Smooth muscle cell (in vitro differentiated cells): Measurements from ENCODE around the gene SUPT5H. TPM values are rescaled to one million over a fixed set of nuclear protein-coding genes. Genes with fewer than 3 reads are reported as not detected.

Source experiments
- DNase-seq: peaks from one replicate; lab custom pipeline; 2025; ENCODE audit not compliant: unreplicated experiment; lab: John Stamatoyannopoulos, UW
- H2AFZ ChIP-seq: fragments of 200-600 bp; sonication (generic); 2 replicates; pipeline ENCODE4 v1.6.0; 2016; ENCODE audit warnings: antibody characterized with exemption, low read depth, mild to moderate bottlenecking
- H3F3A ChIP-seq: fragments of 200-600 bp; sonication (generic); 2 replicates; pipeline ENCODE4 v1.6.0; 2017; ENCODE audit warnings: antibody characterized with exemption, low read depth
- H3K27ac ChIP-seq: fragments of 200-600 bp; sonication (generic); 2 replicates; pipeline ENCODE4 v1.5.1; 2016; ENCODE audit warnings: low read depth, mild to moderate bottlenecking
- H3K27me3 ChIP-seq: fragments of 200-600 bp; sonication (generic); 2 replicates; pipeline ENCODE4 v1.6.1; 2016; ENCODE audit warnings: low read depth, mild to moderate bottlenecking
- H3K36me3 ChIP-seq: fragments of 200-600 bp; sonication (generic); 2 replicates; pipeline ENCODE4 v1.5.1; 2016; ENCODE audit warnings: low read depth
- H3K4me1 ChIP-seq: fragments of 200-600 bp; sonication (generic); 2 replicates; pipeline ENCODE4 v1.5.1; 2016; ENCODE audit warnings: low read depth
- H3K4me2 ChIP-seq: fragments of 200-600 bp; sonication (generic); 2 replicates; pipeline ENCODE4 v1.6.0; 2016; ENCODE audit warnings: mild to moderate bottlenecking
- H3K4me3 ChIP-seq: fragments of 200-600 bp; sonication (generic); 2 replicates; pipeline ENCODE4 v1.5.1; 2016; ENCODE audit warnings: mild to moderate bottlenecking
- H3K79me2 ChIP-seq: fragments of 200-600 bp; sonication (generic); 2 replicates; pipeline ENCODE4 v1.6.0; 2016; ENCODE audit warnings: low read depth, mild to moderate bottlenecking
- H3K9ac ChIP-seq: fragments of 200-600 bp; sonication (generic); 2 replicates; pipeline ENCODE4 v1.6.0; 2016; ENCODE audit warnings: low read depth
- H3K9me3 ChIP-seq: fragments of 200-600 bp; sonication (generic); replicated peaks from 2 replicates; pipeline ENCODE4 v1.5.1; 2016; ENCODE audit warnings: low read depth
- H4K20me1 ChIP-seq: fragments of 200-600 bp; sonication (generic); 2 replicates; pipeline ENCODE4 v1.6.0; 2016; ENCODE audit warnings: low read depth
- CTCF ChIP-seq: fragments of 200-600 bp; sonication (generic); IDR thresholded peaks from 2 replicates; pipeline ENCODE4 v1.5.1; 2017; ENCODE audit warnings: borderline replicate concordance, mild to moderate bottlenecking, antibody characterized with exemption; ENCODE audit not compliant: insufficient read depth, poor library complexity, severe bottlenecking
- WGBS: methylation state at CpG from one replicate; pipeline ENCODE4 v1.1.7; 2016; ENCODE audit warnings: low lambda C conversion rate; 5-methylcytosine and 5-hydroxymethylcytosine counted together
- polyA plus RNA-seq: library from polyadenylated mRNA; unstranded; fragments of >200 nt; fragmentation: Nextera tagmentation; extraction: Ambion mirVana; gene quantifications from 2 replicates; pipeline ENCODE4 v1.2.1, GENCODE V29; 2016
- total RNA-seq: library from RNA; depleted of rRNA; stranded (reverse); fragments of >200 nt; gene quantifications from 2 replicates; pipeline ENCODE4 v1.2.3, GENCODE V29; 2014

SUPT5H gene
- total and polyA plus RNA-seq, 2 experiments from 2014 or later: 44.9 to 134 TPM

DNA sequence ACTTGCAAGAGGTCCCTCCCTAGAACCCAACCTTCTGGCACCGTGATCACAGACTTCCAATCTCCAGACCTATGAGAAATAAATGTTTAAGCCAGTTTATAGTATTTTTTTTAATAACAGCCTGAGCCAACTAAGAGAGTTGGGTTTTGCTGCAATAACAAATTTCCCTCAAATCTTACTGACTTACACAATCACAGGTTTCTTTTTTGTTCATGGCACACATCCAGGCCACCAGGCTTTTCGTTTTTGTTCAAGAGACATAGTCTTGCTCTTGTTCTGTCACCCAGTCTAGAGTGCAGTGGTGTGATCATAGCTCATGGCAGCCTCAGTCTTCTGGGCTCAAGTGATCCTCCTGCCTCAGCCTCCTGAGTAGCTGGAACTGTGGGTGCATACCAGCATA lies 67.6 kb downstream of the SUPT5H start:
- H3K9me3 ChIP-seq: no peaks in the 10 kb centered on the region
- no peak for TF ChIP-seq CTCF
- no peaks in the 10 kb centered on the region for H3F3A ChIP-seq
- peaks cover 3% of the 10 kb centered on the region for H3K4me1 ChIP-seq
- no peak for DNase-seq
- H3K4me3 ChIP-seq: no peak overlapping the region
- no peaks in the 10 kb centered on the region for H3K79me2 ChIP-seq
- no peaks in the 10 kb centered on the region for H3K36me3 ChIP-seq
- no peak overlapping the region for H3K9ac ChIP-seq
- no peak overlapping the region for H3K4me2 ChIP-seq
- 88% methylated on average over 2 of the region's 2 CpGs for WGBS
- no peak overlapping the region for H3K27ac ChIP-seq
- H2AFZ ChIP-seq: no peak overlapping the region
- peaks cover 64% of the 10 kb centered on the region for H3K27me3 ChIP-seq
- H4K20me1 ChIP-seq: no peaks in the 10 kb centered on the region

DNA sequence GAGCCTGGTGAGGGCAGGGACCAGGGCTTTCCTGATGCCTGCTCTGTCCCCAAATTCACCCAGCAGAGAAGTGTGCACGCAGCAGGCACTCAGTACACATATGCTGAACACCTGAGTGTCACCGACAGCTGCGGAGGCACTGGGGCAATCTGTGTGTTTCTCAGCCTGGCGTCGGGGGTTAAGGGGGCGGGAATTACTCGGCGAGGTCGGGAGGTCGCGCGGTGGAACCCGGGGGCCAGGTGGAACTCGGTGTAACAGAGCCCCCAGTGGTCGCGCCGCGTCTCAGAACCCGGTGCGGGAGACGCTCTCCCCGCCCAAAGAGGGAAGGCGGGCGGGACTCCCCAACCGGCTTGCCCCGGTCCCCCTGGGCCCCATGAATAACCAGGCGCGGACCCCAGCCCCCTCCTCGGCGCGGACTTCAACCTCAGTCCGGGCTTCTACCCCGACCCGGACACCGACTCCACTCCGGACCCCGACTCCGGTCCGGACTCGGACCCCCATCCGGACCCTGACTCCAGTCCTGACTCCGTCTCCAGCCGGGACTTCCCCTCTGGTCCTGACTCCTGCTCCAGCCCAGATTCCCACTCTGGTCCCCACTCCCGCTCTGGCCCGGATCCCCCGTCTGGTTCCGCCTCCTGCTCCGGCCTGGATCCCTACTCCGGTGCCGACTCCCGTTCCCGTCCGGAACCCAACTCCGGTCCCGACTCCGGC lies 69.6 kb downstream of the SUPT5H start, which contains the start of gene SELENOV:
SELENOV (plus strand) TSS at position 300 of the 711 bp plus-strand sequence; CDS start at position 374, 74 bp downstream.
- TF ChIP-seq CTCF: no peak
- no peak for DNase-seq
- peak within 1 kb of the TSS; percentile 77 for H2AFZ ChIP-seq
- H3K9me3 ChIP-seq: no peaks in the 10 kb centered on the region
- no peak within 1 kb of the TSS for H3K27ac ChIP-seq
- H3K27me3 ChIP-seq: peaks cover 60% of the 10 kb centered on the region
- WGBS: 2% methylated on average over 52 of the region's 56 CpGs
- H3K36me3 ChIP-seq: no peaks in the 10 kb centered on the region
- peak within 1 kb of the TSS; percentile 52 for H3K4me3 ChIP-seq
- H4K20me1 ChIP-seq: no peaks in the 10 kb centered on the region
- H3F3A ChIP-seq: no peaks in the 10 kb centered on the region
- H3K4me1 ChIP-seq: no peaks in the 10 kb centered on the region
- H3K4me2 ChIP-seq: peak within 1 kb of the TSS; percentile 82
- no peak within 1 kb of the TSS for H3K9ac ChIP-seq
- H3K79me2 ChIP-seq: no peaks in the 10 kb centered on the region

- Histone ChIP-seq H2AFZ (peak overlapping the region; percentile 77), H3K79me2 (no peaks in the 10 kb centered on the region), H3K9me3 (no peaks in the 10 kb centered on the region), H3K4me3 (peak overlapping the region; percentile 52), H3K27ac (no peak overlapping the region), H3K4me2 (peak overlapping the region; percentile 82), H3K9ac (no peak overlapping the region), H3K4me1 (no peaks in the 10 kb centered on the region), H3K27me3 (peaks cover 60% of the 10 kb centered on the region), H3F3A (no peaks in the 10 kb centered on the region), H4K20me1 (no peaks in the 10 kb centered on the region), H3K36me3 (no peaks in the 10 kb centered on the region)
- no peak for DNase-seq
- no peak for TF ChIP-seq CTCF
- 7% methylated on average over 30 of the region's 44 CpGs for whole genome bisulfite sequencing
These were observed 70.3 kb downstream of the SUPT5H start for GRCh38 chr19:39515551-39516191.
